IPS-18c (cell line): ENCODE results near the gene LRRC4B.

ENCODE experiments used
- H3K4me3 ChIP-seq: 2 replicates; pipeline ENCODE4 v1.7.0; 2013; ENCODE audit warnings: low read depth, mild to moderate bottlenecking, low read length, moderate library complexity; ENCODE audit not compliant: insufficient read depth
- H3K9me3 ChIP-seq: one replicate; pipeline ENCODE4 v1.6.1; 2013; ENCODE audit warnings: mild to moderate bottlenecking, low read length, moderate library complexity; ENCODE audit not compliant: control insufficient read depth, insufficient read depth

Gene LRRC4B

DNA sequence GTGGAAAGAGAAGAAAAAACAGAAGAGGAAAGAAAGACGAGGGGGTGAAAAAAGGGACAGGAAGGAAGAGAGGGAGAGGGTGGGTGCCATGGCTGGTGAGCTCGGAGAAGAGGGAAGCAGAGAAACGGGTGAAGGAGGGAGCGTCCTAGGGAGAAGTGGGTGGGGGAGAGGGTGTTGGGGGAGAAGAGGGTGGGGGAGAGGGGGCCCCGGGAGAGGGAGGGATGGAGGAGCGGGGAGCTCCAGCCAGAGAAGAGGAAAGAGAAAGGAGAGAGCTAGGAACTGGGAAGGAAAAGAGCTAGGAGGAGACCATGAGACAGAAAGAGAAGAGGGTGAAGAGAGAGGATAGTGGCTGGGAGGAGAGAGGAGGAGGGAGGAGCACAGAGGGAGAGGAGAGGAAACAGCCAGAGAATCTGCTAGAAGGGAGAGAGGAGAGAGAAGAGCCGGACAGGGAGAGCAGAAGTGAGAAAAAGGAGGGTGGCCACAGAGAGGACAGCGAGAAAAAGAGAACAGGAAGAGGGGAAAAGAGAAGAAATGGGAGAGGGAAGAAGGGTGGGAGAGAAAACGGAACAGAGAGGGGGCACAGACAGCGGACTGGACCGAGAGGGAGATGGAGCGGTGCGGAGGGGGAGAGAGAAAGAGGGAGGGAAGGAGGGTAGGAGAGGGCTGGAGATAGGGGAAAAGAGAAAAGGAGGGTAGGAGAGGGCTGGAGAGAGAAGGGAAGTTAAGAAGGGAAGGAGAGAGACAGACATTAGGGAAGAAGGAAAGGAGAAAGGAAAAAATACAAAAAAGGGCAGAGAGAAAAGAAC, 79.6 kb downstream of the LRRC4B start:
- Histone ChIP-seq H3K9me3 (peaks cover 25% of the 10 kb centered on the region), H3K4me3 (no peak overlapping the region; the same call in 1 of the 2 replicates)

DNA sequence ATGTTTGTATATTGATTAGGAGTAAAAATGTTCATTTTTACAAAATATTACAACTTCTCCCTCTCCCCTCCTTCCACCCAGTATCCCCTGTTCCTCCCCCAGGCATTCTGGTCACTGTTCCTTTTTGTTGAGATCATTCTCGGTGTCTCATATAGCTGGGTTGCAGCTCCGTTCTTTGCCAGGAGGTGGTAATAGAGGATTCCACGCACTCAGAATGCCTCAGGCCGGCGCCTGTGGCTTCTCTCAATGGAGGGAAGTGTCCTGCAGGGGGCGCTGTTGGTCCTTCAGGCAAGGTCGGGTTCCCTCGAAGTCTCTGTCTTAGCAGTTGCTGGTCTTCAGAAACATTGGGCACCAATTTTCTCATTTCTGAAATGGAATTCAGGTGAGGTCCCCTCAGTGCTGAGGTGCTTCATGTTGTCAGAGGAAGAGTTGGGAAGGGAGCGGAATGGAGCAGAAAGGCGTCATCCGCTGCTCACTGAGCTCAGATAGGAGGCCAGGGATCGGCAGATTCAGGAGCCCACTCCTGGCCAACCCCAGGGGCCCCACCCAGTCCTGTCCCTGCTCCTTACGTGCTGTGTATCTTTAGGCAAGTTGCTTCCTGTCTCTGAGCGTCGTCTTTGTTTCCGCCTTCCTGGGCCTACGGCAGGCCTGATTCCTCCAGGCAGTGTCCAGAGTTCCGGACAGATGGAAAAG, 81.3 kb downstream of the LRRC4B start:
- Histone ChIP-seq H3K4me3 (no peak overlapping the region), H3K9me3 (peaks cover 25% of the 10 kb centered on the region)

DNA sequence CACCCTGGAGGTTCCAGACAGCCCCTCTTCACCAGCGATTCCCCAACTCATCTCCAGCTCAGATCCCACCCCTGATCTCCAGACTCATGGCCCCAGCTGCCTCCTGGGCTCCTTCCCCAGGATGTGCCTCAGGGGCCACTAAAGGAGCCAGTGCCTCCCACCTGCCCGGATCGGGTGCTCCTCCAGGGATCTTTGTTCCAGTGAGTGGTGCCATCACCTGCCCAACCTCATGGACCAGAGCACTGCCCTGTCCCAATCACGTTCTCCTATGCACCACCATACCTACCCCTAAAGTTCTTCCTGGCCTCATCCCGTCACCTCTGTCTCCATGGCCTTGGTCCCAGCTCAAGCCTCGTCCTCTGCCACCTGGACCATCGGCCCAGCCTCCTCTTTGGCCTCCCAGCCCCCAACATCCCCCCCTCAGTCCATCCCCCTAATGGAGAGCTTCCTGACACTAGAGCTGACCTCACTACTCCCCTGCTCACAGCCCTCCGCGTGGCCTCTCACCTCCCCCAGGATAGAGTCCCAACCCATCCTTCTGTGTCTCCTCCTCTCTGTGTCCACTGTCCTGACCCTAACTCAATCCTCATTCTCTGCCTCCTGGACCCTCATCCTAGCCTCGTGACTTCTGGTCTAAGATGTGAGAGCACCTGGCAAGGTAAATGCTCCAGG, 82.8 kb downstream of the LRRC4B start:
- H3K9me3 ChIP-seq: peaks cover 25% of the 10 kb centered on the region
- H3K4me3 ChIP-seq: no peak overlapping the region

DNA sequence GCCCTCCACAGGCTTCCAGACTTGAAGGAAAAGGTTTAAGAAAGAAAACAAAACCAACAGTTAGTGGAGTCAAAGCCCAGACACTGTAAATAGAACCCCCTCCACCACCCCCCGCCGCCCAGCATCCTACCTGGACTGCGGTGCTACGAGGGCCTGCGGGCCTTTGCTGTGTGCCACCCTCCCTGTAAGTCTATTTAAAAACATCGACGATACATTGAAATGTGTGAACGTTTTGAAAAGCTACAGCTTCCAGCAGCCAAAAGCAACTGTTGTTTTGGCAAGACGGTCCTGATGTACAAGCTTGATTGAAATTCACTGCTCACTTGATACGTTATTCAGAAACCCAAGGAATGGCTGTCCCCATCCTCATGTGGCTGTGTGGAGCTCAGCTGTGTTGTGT, 85.3 kb downstream of the LRRC4B start:
- Histone ChIP-seq H3K9me3 (peaks cover 20% of the 10 kb centered on the region), H3K4me3 (no peak overlapping the region)

DNA sequence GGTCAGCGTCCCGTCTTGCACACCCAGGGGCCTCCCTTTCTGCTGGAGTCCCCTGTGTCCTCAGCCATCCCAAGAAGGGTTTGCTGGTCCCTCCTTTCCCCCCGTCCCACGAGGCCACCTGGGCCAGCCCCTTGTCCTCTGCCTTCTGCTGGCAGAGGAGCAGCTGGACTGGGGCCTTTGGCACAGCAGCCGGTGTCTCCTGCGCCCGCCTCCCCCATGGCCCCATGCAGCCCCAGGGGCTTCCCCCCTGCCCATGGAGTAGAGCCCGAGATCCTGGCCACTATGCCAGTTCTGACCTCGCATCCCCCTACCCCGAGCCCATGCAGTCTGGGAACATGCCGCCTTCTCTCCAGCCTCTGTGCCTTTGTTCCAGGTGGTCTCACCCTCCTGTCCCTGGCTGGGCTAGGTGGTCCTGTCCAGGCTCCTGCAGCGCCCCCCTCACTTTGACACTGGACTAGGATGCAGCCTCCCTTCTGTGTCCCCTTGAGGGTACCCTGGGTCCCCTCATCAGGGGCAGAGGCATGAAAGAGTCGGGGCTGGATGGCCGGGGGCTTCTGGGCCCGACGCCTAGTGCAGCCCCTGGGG, 85.9 kb downstream of the LRRC4B start:
- Histone ChIP-seq H3K4me3 (no peak overlapping the region), H3K9me3 (peaks cover 20% of the 10 kb centered on the region)

DNA sequence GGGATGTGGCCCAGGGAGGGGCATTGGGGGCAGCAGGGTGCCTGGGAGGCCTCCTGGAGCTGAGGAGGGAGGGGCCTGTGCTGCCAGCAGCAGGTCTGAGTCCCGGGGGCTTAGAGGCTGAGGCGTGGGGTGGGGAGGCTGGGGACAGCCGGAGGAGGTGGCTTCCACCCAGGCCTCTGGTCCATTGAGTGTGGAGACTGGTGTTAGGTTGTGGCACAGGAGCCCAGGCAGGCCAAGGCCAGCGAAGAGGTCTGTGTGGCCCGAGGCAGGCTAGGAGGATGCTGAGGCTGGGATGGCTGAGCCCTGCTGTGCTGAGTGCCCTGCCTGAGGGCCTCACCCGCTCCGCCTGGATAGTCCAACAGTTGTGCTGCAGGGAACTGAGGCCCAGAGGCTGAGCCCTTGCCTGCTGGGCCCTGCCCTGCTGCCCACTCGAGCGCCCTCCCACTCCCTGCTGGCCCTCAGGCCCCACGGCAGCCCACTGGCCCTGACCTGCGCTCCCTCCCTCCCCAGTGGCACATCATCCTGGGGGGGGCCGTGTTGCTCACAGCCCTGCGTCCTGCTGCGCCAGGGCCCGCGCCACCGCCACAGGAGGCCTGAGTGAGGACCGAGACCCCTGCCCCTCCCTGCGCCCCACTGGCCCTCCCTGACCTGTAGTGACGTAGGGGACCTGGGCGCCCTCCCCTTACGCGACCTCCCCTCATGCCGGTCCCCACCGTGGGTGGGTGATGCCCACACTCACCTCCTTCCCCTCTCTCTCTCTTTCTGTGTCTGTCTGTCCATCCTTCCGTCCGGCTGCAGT, 86.7 kb downstream of the LRRC4B start:
- Histone ChIP-seq H3K9me3 (peaks cover 15% of the 10 kb centered on the region), H3K4me3 (no peak overlapping the region)

DNA sequence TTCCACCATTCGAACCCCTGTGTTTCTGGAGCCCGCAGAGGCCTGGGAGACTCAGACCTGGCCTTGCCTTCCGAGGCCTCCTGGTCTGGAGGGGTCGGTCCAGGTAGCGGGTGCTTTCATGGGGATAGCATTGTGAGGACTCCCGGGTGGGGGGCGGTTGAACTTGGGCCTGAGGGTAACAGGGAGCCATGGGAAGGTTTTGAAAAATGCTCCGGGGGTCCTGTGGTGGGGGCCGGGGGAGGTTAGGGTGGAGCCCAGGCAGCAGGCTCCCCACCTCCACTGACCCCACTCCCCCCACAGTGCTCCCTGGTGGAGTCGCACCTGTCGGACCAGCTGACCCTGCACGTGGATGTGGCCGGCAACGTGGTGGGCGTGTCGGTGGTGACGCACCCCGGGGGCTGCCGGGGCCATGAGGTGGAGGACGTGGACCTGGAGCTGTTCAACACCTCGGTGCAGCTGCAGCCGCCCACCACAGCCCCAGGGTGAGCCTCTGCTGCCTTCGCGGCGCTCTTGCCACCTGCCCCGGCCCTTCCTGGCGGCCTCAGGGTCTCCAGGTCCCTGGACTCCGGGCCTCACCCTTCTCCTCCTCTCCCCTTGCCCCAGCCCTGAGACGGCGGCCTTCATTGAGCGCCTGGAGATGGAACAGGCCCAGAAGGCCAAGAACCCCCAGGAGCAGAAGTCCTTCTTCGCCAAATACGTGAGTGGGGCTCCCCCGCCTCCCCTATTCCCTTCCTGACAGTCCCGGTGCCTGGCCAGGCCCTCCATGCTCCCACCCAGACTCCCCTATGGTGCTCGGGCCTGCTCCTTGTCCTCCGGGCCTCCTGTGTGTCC, 87.7 kb downstream of the LRRC4B start:
- peaks cover 4% of the 10 kb centered on the region for H3K9me3 ChIP-seq

DNA sequence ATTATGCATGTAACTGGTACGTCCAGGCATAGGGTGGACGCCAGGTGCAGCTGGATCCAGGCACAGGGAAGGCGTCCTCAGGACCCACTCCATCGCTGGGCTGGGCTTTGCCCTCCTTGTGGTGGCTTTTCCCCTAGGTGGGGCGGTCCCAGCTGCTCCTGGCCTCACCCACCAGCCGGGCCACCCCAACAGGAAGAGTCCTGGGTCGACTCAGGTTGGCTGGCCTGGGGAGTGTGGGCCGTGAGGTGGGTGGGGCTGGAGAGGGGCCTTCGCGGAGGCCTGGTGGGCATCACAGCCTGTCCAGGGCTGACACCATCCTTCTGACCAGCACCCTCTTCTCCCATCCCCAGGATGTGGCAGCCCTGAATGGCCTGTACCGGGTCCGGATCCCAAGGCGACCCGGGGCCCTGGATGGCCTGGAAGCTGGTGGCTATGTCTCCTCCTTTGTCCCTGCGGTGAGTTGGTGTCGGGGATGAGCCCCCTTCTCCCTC, 88.4 kb downstream of the LRRC4B start:
- Histone ChIP-seq H3K9me3 (no peaks in the 10 kb centered on the region), H3K4me3 (no peak overlapping the region)

More for the DNA sequence above, 87.7 kb downstream of the LRRC4B start:
- no peak overlapping the region for H3K4me3 ChIP-seq

DNA sequence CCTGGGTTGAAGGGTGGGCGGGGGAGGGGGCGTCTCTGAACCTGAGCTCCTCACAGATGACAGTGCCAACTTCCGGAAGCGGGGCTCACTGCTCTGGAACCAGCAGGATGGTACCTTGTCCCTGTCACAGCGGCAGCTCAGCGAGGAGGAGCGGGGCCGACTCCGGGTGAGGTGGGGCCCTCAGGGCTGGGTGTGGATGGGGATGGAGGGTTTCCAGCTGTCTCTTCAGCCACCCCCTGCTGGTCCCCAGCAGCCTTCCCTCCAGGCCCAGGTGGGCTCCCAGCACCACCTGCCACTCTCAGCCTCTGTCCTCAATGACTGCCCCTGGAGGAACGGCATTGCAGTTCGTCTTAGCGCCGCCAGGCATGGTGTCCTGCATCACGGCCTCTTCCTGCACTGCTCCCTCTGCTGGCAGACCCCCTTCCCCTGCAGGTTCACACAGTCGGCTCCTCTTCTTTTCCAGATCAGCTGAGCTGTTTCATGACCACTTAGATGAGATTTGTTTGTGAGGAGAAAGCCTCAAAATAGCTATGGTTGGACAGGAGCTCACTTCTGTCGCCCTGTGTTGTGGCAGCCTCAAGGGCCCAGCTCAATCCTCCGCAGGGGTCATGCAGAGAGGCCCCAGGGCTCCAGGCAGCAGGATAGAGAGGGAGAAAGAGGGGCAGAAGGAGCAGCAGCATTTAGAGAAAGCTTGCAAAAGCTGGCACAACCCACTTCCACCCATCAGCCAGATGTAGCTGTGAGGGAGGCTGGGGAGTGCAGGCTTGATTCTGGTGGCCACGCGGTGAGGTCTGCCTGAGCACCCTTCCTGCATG, 89.1 kb downstream of the LRRC4B start:
- Histone ChIP-seq H3K9me3 (no peaks in the 10 kb centered on the region), H3K4me3 (no peak overlapping the region)

DNA sequence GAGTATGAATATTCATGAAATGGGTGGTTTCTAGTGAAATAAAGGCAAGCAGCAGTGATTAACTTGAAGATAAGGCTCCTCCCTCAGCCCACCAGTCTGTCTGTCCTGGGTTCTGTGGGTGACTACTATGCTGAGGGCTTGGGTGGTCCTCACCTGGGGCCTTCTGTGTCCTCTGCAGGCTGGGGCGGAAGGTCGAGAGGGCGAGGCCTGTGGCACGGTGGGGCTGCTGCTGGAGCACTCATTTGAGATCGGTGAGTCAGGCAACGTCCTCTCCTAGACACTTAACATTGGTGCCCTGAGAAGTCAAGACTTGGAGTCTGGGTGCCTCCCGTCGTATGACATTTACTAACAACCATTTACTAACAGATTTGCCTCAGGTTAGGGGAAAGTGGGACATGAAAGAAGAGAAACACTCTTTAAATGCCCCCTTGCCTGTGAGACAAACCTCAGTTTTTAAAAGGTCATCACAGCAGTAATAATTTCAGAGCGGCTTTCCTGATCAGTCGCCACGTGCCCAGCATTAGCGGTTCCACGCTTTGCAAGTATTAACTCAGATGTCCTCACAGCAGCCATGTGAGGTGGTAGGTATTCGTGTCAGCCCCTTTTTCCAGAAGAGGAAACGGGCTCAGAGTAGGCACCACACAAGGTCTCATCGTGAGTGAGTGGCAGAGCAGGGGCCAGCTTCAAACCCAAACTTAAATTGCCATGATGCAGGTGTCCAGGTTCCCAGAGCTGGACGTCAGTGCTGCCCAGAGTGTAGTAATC, 90.3 kb downstream of the LRRC4B start:
- Histone ChIP-seq H3K4me3 (peak overlapping the region; percentile 20; the same call in 1 of the 2 replicates), H3K9me3 (no peaks in the 10 kb centered on the region)

DNA sequence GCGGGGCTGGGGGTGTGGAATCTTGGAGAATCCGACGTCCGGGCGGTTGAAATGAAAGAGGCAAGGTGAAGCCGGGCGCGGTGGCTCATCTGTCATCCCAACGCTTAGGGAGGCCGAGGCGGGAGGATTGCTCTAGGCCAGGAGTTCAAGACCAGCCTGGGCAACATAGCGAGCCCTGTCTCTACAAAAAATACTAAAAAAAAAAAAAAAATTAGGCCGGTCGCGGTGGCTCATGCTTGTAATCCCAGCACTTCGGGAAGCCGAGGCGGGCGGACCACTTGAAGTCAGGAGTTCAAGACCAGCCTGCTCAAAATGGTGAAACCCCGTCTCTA, 91.4 kb downstream of the LRRC4B start:
- Histone ChIP-seq H3K9me3 (no peaks in the 10 kb centered on the region), H3K4me3 (peak overlapping the region; percentile 85)

DNA sequence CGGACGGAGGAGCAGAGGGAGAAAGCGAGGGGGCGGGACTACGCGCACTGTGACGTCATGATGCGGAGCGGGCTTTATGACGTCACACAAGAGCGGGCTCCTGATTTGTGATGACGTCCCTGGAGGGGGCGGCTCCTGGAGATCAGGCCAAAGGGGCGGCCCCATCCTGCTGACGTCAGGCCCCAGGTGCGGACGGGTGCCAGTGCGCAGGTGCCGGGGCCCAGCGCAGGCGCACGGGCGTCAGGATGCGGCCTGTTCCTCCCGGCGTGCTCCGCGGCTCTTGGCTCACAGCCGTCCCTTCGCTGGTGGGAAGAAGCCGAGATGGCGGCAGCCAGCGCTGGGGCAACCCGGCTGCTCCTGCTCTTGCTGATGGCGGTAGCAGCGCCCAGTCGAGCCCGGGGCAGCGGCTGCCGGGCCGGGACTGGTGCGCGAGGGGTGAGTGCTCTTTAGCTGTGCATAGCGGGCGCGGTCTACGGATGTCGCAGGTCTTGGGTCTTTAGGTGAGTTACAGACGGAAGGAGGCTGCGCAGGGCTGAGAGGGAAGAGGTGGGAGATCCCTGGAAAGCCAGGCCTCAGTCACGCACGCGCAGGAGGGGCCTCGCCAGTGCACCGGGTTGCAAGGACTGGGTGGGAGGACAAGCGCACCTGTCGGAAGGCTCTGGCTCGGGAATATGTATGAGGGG, 91.9 kb downstream of the LRRC4B start, which contains the start of the genes EMC10 and GARIN5A:
Gene EMC10 (plus strand): TSS at position 284 of the 683 bp plus-strand sequence. CDS start 38 bp downstream, at position 322.
Gene GARIN5A (minus strand): TSS at position 625 of the 683 bp plus-strand sequence. CDS start 460 bp downstream, at position 165.
- H3K9me3 ChIP-seq: no peaks in the 10 kb centered on the region
- peak within 1 kb of the TSS; percentile 85 for H3K4me3 ChIP-seq

DNA sequence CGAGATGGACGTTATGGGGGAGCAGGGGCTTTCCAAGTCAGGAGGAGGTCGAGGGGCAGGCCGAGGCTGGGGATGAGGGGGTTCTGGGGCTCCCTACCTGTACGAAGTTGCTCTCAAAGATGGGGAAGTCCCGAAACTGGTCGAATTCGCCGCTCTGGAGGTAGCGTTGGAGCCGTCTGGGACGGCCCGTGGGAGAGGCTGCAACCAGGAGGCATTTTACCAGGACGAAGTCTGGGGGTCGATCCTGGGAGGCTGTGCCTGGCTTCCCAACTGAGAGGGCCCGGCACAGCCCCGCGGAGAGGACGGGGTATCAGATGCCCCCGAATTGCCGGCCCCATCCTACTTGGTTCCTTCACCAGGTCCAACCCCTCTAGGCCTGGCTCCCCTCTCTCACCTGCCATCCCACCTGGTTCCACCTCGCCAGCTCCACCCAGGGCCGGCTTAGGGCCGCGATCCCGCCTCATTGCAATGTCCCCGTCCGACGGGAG, 92.5 kb downstream of the LRRC4B start:
- Histone ChIP-seq H3K9me3 (no peaks in the 10 kb centered on the region), H3K4me3 (peak overlapping the region; percentile 45; the same call in 1 of the 2 replicates)

DNA sequence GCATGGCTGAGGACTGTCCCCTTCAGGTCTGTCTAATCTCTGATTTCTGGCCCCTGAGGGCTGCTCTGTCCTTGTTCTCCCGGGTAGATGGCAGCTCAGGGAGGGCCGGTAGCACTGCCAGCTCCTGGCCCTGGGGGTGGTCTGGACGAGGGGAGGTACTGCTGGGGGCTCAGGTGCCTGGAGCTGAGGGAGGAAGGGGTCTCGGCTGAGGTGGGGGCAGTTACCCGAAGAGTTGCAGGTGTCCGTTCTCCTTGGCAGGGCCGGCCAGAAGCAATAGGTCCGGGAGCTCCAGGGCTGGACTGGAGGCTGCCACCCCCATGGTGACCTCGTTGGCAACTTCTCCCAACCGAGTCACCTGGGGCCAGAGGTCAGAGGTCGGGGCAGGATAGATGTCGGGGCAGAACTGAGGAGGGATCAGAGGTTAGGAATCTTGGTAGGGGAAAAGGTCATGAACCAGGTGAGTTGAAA, 93.1 kb downstream of the LRRC4B start:
- no peaks in the 10 kb centered on the region for H3K9me3 ChIP-seq
- no peak overlapping the region for H3K4me3 ChIP-seq
